GM19193 (cell line): Measurements from ENCODE around the gene ATG3.
A peak's percentile ranks its signal among the peaks of the same experiment; 100 is the strongest.

Experiments used
- POLR2A ChIP-seq: IDR thresholded peaks from 4 replicates; pipeline ENCODE4 v1.6.1; 2011; ENCODE audit not compliant: insufficient read depth, insufficient read length; ENCODE audit errors: extremely low read depth

The ATG3 gene

DNA sequence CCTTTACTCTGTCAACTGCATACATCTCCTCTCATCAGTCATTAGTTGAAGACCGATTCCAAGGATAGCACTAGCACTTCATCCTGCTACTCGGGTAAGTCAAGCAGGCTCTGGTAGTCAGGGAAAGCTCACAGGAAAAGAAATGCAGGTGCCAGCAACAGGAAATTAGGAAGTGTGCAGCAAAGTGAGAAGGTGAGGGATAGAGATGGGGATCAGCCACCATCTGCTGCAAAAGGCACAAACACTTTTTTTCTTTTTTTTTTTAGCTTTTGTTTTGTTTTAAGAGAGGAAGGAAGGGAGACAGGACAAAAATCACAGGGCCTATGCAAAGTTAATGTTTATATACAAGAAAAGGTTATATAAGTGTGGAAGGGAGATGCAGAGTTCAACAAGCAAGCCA is 53.5 kb downstream of the ATG3 start:
- no peak for TF ChIP-seq POLR2A

- TF ChIP-seq POLR2A: no peak
Measured at GRCh38 chr3:112505907-112506306, 55.9 kb downstream of the ATG3 start.

GRCh38 chr3:112504123-112504522 is 57.6 kb downstream of the ATG3 start:
- no peak for TF ChIP-seq POLR2A

- TF ChIP-seq POLR2A: no peak
Measured at GRCh38 chr3:112503304-112503972, 58.3 kb downstream of the ATG3 start.

GRCh38 chr3:112500621-112501020 is 61.1 kb downstream of the ATG3 start:
- TF ChIP-seq POLR2A: no peak

GRCh38 chr3:112498914-112499711 is 62.6 kb downstream of the ATG3 start, which contains the start of gene BTLA:
Gene BTLA, minus strand, starts transcription at chr3:112499472. Its CDS starts 114 bp downstream, at chr3:112499358.
- TF ChIP-seq POLR2A: peak; percentile 38

DNA sequence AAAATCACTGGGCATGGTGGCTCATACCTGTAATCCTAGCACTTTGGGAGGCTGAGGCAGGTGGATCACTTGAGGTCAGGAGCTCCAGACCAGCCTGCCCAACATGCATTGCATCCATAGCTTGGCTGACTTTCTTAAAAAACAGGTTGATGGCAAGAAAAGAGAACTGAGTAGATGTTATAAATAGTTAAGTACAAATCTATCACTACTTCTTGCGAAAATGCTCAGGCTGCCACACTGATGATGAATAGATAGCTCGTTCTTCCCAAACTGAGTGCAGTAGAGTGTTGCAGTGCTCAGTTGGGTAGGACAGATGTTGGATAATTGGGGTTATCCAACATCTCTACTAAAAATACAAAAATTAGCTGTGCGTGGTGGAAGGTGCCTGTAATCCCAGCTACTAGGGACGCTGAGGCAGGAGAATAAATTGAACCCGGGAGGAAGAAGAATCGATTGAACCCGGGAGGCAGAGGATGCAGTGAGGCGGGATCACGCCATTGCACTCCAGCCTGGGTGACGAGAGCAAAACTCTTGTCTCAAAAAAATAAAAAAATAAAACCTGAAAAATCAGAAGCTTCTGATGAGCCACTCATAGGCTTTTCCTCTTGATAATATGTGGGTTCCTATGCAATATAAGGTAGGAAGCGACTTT is 63.7 kb downstream of the ATG3 start:
- no peak for TF ChIP-seq POLR2A

DNA sequence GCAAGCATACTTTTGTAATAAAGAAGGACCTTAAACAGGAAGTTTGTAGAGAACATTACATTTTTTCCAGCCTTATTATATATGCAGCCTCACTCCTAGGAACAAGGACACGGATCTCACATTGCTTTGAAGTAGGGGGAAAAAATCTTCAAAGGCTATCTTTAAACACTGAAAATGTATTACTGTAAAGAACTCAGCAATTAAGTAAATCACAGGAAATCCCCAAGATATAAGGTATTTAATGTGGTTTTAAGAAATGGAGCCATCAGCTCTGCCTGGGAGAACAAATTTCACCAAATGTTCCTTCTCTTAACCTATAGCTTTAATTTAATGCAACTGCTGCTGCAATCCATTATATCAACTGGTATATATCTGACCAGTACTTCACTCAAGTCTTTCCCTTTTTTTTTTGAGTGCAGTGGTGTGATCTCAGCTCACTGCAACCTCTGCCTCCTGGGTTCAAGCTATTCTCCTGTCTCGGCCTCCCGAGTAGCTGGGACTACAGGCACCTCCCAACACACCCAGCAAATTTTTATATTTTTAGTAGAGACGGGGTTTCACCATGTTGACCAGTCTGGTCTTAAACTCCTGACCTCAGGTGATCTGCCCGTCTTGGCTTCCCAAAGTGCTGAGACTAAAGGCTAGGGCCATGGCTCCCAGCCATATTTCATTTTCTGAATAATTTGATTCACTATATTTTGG is 65.2 kb downstream of the ATG3 start:
- TF ChIP-seq POLR2A: no peak

DNA sequence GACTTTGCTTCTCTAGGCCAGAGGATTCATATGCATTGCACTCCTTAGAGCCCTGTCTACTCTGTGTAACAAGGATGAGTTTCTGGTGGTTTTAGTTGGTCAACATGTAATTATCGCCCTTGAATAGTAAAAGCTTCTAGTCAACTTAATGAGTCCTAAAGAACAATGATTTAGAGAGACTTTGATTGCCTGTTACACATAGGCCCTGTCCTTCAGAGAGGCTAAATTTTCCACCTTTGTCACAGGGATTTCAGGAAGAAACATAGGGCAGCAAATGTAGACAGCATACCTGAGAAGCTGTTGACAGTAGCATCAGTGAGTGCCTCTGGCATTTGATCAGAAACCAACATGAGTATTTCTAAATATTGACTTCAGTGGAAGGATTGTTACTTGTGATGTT is 69.6 kb downstream of the ATG3 start:
- no peak for TF ChIP-seq POLR2A

GRCh38 chr3:112491373-112491772 is 70.4 kb downstream of the ATG3 start:
- TF ChIP-seq POLR2A: no peak

DNA sequence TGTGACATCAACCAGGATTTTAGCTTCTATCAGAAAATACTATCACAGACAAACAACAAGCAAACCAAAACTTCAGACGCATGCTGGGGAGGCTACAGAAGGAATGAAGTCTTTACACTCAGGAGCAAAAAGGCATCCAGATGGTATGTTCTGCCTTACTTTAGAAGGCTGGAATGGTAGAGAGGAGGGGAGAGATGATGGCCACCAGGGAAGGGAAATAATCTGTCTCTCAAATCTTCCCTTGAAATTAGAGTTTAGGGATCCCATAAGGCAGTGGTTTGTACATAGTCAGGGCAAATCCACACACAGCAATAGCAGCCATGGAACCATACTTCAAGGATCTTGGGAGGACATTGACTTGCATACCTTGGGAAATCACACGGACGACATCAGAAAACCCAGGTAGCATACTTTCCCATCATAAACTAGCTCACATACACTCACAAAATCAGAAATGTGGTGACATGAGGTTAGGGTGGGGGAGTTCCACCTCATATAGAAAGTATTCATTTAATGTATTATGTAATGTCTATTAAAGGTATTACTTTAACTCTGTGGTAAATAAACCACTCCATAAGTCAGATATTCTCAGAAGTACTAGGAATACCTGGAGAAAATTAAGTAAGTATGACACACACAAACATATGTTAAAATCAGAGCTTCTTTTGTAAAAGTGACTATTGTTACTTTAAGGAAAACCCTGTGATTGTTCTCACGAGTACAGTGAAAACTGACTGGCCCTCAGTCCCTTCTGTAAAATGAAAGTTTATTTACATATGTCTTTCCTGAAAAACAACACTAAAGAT is 71.9 kb downstream of the ATG3 start:
- no peak for TF ChIP-seq POLR2A

DNA sequence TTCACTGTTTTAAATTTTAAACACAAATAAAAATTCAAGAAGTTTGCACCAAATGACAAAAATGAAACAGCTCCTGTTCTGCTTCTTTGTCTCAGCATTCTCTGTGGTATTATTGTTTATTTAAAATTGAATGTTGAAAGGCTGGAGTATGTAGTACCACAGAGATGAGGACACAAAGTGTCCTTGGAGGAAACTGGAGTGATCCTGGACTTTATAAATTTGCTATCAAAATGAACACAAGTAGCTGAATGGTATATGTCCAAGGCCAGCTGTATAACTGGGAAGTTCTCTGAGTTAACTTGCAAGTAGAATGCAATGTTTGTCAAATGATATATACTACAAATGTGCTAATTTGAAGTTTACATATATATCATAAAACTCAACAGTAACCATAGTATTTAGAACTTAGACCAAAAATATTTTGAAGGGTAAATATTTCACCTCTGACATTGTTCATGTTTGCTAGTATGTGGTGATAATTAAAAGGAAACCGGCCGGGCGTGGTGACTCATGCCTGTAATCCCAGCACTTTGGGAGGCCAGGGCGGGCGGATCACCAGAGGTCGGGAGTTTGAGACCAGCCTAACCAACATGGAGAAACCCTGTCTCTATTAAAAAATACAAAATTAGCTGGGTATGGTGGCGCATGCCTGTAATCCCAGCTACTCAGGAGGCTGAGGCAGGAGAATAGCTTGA is 74.8 kb downstream of the ATG3 start:
- no peak for TF ChIP-seq POLR2A

- TF ChIP-seq POLR2A: no peak
Measured at GRCh38 chr3:112484352-112484751, 77.4 kb downstream of the ATG3 start.

DNA sequence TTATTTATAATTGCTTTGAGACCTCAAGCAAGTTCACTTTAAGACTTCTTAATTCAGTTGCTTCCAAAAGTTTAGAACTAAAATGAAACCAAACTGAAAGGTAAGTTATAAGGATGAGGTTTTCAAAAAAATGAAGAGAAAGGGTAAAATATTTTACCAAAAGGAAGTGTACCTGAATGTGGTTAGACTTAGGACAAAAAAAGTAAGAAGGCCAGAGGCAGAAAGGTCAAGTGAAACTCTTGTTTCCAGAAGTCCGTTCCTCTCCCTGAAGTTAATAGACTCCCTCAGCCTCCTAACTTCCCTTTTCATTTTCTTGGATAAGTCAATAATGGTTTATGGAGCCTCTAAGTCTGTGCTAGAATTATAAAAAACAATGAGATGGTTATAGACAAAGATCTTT is 79.1 kb downstream of the ATG3 start:
- no peak for TF ChIP-seq POLR2A
